NCI-H1930 (cell line): ENCODE results near the gene VCAM1.

Experiments used
- DNase-seq, 2 experiments: peaks; one replicate each; lab custom pipeline; 2025; lab: John Stamatoyannopoulos, UW

The VCAM1 gene

DNA sequence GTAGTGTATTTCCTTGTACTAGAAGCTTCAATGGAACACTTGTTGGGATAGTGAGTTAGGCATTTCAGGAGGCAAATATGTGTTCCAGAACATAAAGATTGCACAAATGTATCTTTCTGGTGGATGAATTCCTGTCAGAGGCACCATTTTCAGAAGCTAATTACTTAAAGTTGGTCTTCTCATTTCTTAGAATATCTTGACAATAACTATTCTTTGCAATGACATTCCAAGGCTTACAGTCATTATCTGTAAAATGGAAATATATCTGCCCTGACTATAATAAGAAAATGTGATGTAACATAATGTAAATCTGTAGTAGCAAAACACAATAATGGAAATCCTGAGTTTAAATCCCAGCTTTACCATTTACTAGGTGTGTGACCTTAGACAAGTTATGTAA, 2.7 kb downstream of the VCAM1 start:
- DNase-seq = no peak

DNA sequence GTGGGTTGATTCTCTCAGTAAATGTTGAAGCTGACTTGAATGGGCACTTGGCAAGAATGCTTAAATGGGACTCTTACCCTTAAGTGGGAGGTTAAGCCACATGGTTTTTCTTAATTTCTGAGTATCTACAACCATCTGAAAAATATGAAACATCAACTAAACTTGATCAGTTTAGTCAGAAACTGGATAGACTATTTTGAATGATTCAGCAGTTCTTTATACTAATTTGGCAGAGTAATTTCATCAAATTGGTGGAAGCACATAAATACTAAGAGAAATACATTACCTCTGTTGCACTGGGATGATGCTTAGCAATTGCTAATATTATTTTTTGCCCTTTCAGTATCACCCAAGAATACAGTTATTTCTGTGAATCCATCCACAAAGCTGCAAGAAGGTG, 4.7 kb downstream of the VCAM1 start:
- no peak for DNase-seq

DNA sequence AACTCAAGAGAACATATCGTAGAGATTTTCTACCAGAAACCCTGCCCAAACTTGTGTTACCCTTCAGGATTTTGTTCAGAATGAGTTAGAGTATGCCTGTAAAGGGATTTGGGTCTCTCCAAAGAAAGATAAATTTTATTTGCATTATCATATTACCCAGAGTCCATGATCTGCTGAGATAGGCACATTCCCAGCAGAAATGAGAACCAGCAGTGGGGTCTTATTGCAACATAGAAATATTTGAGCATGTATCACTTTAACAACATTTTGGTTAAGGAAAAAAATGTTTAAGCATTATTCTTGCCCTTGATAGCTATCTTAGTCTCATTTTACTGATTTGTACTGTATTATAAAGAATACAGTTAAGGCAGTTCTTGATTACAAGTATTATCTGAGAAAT, 10.6 kb downstream of the VCAM1 start:
- no peak for DNase-seq

DNA sequence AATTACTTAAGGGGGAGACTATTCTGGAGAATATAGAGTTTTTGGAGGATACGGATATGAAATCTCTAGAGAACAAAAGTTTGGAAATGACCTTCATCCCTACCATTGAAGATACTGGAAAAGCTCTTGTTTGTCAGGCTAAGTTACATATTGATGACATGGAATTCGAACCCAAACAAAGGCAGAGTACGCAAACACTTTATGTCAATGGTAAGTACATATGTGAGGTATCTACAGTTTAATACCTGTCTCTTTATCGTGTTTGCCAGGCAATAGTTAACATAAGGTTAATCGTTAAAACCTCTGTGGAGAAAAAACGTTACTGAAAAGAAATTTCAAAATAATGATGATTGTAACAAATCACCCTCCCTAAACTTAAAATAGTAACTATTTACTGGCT, 11.8 kb downstream of the VCAM1 start:
- no peak for DNase-seq

DNA sequence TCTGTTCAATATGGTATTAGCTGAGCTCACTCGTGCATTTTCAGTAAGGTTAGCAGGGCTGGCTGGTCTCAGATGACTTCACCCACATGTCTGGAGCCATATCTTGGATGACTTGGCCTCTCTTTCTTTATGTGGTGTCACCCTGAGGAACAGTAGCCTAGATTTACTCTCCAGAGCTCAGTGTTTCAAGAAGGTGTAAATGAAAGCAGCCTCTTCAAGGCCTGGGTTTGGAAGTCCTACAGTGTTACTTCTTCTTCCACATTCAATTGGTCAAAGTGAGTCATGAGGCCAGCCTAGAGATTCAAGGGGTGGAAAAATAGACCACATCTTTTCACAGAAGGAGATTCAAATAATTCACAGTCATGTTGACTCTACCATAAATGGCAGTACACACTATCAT, 12.2 kb downstream of the VCAM1 start:
- DNase-seq = no peak

DNA sequence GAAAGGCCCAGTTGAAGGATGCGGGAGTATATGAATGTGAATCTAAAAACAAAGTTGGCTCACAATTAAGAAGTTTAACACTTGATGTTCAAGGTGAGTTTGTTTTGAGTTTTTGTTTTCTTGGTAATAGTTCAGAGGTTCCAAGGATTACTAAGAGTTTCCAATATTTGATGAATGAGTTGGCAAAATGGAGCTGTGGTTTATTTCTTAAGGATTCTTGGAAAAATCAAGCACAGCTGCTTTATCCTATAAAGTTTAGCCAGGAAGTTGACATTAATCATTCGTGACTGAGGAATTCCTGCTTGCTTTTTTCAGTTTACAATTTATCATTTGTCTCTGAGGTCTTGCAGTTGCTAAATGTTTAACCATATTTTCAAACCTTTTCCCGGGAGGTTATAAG, 15.1 kb downstream of the VCAM1 start:
- no peak for DNase-seq

DNA sequence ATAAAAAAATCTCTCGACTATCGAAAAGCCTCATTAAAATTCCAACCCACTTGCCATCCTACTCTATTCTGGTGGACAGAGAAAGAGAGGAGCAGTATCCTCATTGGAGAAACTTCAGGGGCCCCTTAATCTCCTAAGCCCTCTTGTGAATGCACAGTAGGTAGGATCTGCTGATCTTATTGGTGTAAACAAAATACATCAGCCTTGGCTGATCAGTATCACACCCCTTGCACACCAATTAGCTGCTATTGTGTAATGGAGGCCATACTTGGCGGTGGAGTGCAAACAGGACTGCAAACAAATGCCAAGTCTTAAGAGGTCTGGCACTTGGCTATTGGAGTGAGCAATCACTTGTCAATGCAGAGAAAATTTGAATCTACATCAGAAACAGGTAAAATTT, 15.7 kb downstream of the VCAM1 start:
- no peak for DNase-seq

DNA sequence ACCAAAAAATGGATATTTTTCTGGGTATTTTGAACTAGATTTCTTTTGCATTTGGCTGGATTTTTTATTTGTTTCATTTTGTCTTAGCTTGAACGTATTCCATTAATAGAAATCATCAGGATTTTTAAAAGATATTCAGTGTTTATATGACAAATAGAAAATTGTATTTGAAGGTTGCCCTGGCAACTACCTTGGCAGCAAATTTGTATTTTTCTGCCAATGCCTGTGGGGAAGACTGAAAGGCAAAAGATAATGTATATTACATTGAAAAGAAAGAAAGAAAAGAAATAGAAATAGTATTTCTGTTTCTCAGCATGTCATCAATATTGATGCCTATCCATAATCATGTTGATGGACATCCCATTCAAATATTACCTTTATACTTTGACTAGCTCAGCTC, 16.8 kb downstream of the VCAM1 start:
- DNase-seq = no peak

DNA sequence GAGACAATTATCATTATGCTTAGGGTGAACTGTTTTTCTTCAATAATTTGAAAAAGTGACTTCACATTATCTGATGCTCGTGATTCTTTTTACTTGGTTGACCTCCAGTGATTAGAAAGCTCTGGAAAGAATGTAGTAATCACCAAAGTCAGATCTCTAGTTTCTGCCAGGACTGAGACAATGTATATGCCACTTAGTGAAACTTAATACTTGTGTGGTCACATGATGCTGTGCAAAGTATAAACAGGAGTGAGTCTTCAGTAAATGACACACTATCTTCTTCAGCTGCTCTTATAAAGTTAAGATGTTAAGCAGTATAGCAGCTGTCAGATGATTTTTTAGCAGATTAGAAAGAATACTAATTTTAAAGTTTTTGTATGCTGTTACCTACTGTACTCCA, 17.2 kb downstream of the VCAM1 start:
- no peak for DNase-seq

DNA sequence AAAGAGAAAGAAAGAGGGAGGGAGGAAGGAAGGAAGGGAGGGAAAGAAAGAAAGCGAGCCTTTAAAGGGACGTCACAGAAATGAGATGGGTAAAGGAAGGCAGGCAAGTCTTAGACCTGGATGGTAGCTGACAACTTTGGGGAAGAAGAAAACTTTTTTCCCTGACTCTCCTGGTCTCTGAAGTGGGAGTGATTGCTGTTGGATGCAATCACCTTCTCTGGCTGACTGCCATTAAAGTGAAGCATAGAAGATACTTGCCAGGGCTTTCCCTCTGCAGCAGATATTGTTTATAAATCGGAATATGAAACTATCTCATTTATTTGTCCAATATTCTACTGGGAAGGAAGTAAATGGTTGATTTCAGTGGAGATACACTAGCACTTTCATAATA, 27.0 kb downstream of the VCAM1 start:
- no peak for DNase-seq

DNA sequence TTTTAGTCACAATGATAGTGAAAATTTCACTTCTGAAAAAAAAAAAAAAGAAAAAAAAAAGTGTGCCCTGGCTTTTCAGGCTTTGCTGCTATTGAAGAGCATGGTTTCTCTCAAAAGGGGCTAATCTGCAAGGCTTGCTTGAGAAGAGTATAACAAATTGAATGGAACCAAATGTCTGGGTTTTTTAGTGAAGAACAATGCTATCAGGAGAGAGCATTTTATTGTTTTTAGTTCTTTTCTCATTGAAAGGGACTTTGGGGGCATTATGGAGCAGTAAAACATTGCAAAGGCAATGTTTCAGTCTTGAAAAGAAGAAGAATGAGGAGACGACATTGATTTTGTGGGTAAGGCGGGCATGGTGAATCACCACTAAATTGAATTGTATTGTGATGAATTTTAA, 28.2 kb downstream of the VCAM1 start:
- no peak for DNase-seq

DNA sequence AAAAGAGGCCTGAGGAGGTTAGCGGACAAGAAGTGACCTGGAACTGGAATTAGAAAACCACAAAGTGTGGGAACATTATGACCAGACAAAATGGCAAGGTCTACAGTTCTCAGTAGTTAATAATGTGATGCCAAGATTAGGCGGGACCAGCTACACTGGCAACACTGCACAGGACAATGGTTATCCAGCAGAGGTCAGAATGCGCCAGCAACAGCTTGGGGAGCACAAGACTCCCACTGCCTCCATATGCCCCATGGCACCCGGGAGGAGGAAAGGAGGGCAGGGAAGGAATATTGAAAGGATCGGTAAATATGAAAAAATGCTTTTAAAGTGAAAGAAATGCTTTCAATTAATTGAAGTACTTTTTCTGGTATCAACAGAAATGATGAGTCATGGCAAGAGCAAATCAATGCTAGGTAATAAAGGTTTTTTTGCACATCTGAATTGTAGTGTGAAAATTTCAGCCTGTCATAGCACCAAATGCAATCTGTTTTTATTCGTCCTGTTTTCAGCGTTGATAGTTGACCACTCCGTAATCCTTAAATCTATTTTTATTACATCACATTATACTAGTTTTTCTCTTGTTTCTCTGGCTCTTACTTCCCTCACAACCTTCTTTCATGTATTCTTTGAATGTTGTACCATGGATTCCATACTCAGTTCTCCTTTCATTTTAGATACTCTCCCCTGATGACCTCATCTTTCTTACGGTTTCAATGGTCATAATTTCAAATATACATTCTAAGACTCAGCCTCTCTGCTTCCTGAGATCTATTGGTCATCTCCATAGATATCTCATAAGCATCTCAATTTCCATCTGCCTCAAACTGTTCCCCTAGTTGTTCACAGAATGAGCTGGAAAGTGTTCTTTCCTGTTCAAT, 30.7 kb downstream of the VCAM1 start:
- DNase-seq = no peak

DNA sequence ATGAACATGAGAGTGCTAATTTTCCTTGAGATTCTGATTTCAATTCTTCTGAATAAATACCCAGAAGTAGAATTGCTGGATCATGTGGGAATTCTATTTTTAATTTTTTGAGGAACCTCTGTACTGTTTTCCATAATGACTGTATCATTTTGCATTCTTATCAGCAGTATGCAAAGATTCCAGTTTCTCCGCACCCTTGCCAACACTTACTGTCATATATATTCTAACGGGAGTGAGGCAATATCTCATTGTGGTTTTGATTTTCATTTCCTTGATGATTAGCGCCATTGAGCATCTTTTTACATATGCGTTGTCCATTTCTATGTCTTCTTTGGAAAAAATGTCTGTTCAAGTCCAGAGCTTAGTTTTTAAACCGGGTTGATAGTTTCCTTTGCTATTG, 33.2 kb downstream of the VCAM1 start:
- DNase-seq = no peak

DNA sequence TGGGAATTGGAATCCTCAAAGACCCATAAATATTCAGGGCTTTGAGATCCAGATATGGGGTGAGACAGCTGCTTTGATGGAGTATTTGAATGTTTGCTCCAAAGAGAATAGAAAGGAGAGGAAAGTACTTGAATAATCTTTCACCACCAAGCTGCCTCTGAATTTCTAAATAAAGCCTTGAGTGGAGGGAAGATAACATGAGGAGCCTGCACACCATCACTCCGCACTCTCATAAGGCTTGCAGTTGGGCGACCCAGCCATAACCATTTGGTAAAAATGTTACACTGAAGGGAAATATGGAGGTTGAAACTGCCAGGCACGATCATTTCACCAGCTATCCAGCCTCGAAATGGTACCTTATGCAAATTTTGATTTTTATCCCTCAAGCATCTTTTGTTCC, 38.4 kb downstream of the VCAM1 start:
- no peak for DNase-seq

DNA sequence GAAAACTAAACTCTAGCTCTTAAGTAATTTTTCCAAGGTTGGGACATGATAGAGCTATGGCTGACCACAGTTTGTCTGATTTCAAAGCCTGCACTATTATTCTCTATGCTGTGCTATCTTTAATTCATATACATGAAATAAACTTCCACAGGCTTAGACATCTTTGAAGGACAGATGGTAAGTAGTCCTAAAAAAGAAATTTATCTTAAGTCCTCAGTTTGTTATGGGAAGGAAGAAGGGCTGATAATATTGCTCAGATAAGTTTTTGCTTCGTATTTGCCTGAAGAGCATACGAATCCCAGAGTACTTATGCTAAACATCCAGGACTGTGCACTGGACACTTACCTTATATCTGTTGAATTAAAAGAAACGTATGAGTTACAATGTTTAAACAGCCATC, 39.6 kb downstream of the VCAM1 start:
- no peak for DNase-seq

DNA sequence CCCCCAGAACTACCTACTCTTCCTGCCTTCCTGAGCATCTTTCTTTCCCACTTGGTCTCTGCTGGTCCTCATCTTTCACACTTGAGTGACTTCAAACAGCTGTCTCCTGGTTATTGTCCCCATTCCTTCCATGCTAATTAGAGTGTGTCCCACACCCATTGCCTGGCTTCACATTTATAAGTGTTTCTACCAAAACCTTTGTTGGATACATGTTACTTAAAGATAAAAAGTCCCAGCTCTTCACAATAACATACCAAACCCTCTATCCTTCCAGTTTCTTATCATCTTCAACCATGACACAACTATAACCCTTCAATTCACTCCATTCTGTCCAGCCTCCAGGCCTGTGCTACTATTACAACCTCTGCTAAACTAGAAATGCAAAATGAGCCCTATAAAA, 41.0 kb downstream of the VCAM1 start:
- no peak for DNase-seq

DNA sequence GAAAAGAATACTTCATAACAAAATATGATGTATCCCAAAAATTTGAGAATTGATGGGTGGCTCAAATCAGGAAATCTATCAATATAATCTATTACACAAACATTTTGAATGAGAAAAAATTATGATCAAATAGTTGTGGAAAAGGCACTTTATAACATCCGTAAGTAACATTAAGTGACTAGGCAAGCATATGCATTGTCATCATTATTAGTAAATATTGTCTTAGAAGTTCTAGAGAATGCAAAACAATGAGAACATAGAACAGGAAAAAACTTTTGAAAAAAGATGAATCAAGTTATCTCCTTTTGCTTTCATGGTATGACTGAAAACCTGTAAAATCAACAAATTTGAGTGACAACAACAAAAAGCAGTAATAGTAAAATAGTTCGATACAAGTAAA, 42.9 kb downstream of the VCAM1 start:
- no peak for DNase-seq

DNA sequence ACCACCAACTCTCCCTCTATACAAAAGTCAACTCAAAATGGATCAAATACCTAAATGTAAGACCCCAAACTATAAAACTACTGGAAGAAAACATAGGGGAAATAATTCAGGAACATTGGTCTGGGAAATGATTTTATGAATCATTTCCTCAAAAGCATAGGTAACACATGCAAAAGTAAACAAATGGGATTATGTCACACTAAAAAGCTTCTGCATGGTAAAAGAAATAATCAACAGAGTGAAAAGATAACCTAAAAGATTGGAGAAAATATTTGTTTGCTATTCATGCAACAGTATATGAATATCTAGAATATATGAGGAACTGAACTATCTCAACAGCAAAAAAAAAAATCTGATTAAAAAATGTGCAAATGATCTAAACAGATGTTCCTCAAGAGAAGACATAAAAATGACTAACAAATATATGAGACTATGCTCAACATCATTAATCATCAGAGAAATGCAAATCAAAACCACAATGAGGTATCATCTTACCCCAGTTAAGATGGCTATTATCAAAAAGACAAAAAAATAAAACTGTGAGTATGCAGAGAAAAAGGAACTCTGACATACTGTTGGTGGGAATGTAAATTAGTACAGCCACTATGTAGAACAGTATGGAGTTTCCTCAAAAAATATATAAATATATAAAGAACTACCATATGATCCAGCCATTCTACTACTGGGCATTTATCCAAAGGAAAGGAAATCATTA, 47.8 kb downstream of the VCAM1 start:
- DNase-seq = no peak

DNA sequence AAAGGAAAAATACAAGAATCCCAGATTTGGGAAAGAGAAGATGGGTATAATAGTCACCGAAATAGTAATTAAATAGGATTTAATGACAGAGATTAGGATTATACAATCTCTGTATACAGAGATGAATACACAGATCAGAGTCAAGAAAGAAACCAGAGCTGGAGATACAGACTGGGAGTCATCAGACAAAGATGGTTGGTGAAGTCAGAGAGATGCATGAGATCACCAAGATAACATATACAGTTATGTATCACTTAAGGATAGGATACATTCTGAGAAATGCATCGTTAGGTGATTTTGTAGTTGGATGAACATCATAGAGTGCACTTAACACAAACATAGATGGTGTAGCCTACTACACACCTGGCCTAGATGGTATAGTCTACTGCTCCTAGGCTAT, 49.8 kb downstream of the VCAM1 start:
- DNase-seq = no peak

DNA sequence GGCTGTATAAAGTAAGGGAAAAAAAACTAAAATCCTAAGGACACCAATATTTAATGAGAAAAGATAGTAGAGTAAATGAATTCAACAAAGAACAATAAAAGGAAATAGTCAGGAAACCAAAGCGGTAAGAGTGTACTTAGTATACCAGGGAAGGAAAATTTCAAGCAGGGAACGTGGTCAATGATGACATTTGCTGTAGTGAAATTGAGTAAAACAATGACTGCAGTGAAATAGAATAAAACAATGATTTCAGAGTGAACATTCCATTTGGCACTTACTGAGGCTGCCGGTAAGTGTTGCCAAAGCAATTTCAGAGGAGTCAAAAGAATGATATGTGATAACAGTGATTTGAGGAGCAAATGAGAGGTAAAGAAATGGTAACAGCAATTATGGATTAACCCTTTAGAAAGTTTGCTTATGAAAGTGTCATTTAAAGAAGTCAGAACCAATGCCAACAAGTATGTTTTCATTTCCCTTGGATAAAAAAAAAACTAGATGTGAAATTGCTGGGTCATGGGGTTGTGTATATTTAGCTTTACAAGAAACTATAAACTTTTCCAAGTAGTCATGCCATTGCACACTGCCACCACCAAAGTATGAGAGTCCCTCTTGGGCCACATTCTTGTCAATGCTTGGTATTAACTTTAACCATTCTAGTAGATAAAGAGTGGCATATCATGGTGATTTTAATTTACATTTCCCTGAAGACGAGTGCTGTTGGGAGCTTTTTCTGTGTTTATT, 50.5 kb downstream of the VCAM1 start:
- no peak for DNase-seq

DNA sequence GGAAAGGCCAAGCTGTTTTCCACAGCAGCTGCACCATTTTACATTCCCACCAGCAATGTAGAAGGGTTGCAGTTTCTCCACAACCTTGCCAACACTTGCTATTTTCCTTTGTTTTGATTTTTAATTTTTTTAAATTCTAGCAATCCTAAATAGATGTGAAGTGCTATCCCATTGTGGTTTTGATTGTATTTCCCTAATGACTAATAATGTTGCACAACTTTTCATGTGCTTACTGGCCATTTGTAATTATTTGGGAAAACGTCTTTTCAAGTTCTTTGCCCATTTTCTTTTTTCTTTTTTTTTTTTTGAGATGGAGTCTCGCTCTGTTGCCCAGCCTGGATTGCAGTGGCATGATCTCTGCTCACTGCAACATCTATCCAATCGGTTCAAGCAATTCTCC, 53.9 kb downstream of the VCAM1 start:
- DNase-seq = no peak

DNA sequence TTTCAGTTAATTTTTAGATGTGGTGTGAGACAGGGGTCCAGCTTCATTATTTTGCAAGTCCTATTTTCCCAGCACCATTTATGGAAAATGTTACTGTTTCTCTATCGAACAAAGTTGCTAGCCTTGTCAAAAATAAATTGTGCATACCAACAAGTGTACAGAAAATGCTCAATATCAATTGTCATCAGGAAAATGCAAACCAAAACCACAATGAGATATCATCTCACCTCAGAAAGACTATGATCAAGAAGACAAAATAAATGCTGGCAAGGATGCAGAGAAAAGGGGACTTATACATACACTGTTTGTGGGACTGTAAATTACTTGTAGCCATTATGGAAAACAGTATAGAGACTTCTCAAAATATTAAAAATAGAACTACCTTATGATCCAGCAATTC, 54.8 kb downstream of the VCAM1 start:
- DNase-seq = no peak

DNA sequence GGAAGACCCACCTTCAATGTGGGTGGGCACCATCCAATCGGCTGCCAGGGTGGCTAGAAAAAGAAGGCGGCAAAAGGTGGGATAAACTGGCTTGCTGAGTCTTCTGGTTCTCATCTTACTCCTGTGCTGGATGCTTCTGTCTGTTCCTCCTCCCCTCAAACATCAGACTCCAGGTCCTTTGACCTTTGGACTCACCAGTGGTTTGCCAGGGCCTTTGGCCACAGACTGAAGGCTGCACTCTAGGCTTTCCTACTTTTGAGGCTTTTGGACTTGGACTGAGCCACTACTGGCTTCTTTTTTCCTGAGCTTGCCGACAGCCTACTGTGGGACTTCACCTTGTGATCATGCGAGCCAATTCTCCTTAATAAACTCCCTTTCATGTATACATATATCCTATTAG, 55.9 kb downstream of the VCAM1 start:
- DNase-seq = no peak
